Limb (tissue), 2 donors: ENCODE results near the gene DSTN.
A peak's percentile ranks its signal among the peaks of the same experiment; 100 is the strongest.

Experiments used
- DNase-seq, 2 donors: peaks; one replicate each; pipeline ENCODE4 v3.0.0-alpha.2; 2016; ENCODE audit errors: extremely low spot score in 2 of 2

The DSTN gene

DNA sequence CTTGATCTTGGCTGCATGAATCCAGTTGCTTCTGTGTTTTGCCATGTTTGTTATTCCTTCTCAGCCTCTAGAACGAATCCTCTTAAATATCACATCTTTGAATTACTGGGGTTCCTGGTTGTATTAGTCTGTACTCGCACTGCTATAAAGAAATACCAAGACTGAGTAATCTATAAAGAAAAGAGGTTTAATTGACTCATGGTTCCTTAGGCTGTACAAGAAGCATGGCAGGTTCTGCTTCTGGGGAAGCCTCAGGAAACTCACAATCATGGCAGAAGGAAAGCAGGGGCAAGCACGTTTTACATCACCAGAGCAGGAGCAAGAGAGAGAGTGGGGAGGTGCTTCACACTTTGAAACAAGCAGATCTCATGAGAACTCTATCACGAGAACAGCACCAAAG, 20.7 kb upstream of the DSTN start:
- no peak for DNase-seq

DNA sequence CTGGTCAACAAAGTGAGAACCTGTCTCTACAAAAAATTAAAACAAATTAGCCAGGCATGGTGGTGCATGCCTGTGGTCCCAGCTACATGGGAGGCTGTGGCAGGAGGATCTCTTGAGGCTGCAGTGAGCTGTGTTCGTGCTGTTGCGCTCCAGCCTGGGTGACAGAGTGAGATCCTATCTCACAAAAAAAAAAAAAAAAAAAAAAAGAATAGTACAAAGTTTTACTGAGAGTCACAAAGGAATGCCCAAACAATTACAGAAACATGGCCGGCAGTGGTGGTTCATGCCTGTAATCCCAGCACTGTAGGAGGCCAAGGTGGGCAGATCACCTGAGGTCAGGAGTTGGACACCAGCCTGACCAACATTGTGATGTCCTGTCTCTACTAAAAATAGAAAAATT, 14.8 kb upstream of the DSTN start:
- DNase-seq: no peak

DNA sequence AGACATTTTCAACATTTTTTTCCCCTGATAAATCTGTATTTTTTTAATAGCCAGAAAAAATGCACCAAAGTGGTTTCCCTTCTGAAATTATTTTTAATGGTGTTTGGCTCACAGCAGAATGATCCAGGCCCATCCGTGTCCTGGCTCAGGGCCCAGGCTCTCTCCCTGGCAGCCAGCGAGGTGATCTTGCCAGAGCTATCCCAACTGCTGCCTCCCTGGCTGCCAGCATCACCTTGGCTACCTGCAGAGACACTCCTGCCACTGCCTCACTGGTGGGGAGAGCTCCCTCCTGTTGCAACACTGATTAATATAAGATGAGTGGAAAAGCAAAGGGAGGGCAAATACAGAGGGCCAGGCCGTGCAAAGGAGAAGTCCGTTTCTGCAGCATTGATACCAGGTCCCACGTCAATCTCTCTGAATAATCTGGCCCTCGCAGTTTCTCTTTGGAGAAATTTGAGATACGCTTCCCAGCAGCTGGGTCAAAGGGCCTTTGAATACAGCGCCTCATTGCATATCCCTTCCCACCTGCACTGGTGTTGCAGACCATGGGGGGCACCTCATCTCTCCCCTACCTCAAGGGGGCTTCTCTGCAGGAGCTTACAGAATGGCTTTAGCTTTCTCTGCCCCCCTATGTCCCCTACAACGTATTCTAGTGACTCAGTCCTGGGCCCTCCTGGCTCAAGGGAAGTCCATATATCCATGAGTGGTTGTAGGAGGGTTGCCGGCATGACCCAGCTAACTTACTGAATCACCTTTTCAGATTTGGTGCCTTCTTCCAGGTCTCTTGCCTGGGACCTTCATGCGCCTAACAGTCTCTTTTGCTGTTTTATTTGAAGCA, 12.8 kb upstream of the DSTN start:
- peak; percentile 27 to 77 for DNase-seq

DNA sequence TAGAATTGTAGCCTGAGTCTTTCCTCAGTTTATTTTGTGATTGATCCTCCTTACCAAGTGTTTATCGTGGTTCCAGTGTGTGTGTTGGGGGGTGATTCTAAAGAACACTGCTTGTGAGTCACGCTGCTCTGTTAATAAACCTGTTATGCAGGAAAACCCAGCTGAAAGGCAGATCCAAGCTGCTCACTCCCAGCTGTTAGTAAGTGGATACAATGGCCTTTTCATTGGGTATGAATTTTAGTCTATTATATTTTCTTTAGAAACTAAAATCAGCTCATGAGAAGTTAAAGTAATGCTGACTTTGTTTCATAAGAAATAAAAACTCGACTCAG, 12.2 kb upstream of the DSTN start:
- DNase-seq: peak in 1 of 2 donors; percentile 28

DNA sequence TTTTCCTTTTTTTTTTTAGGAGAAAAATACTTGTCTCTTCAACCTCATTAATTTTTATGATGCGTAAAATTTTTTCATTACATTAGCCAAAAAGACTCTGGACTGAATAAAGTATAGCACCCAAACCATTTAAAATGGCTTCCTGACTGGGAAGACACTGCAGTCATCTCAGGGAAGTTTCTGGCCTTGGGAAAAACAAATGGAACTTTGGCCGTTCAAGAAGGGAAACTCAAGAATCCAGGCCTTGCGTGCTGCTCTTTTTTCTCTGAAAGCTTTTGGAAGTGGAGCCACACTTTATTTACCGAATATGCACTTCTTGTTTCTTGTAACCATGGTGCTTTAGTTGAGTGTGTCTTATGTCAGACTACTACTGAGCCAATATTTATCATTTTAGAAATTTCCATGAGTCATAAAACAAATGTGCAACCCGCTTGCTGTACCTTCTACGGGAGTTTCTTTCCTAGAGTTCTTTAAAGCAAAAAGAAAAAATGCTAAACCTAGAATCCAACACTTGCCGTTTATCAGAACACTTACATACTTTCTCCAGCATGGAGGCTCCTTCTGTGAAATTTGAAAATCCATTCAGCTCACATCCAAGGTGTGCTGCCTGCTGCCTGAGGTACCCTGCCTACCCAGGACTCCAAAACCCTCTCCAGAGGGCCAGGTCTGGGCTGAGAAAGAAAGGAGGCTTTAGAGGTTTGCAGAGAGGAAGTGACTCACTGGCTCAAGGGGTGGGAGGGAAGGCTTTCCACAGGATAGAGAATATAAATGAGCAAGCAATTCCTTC, 11.5 kb upstream of the DSTN start:
- peak; percentile 53 to 77 for DNase-seq

DNA sequence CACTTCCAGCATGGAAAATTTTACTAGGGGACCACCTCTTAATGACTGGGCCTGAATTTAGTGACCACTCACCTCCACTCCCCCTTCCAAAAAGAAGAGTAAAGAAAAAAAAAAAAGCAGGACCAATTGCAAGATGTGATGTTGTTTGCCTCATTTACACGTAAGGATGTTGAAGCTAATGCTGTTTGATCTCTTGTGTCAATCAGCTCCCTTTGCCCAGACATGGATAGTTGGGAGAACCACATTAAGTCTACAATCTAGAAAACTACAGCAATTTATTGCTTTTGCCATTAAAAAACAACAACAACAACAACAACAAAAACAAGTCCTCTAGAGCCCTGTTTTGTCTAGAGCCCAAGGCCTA, 11.0 kb upstream of the DSTN start:
- no peak for DNase-seq

DNA sequence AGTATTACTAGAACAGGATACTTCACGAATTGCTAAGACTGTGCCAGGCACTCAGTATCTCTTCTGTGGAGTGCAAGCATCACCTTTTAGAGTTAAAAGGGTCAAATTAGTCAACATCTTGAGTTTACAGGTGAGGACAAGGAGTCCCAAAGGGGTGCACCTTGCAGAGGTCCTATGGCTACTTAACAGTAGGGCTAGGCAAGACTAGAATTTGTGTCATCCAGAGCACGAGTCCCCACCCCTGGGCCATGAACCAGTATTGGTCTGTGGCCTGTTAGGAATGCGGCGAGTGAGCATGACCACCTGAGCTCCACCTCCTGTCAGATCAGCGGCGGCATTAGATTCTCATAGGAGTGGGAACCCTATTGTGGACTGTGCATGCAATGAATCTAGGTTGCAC, 10.5 kb upstream of the DSTN start:
- no peak for DNase-seq

DNA sequence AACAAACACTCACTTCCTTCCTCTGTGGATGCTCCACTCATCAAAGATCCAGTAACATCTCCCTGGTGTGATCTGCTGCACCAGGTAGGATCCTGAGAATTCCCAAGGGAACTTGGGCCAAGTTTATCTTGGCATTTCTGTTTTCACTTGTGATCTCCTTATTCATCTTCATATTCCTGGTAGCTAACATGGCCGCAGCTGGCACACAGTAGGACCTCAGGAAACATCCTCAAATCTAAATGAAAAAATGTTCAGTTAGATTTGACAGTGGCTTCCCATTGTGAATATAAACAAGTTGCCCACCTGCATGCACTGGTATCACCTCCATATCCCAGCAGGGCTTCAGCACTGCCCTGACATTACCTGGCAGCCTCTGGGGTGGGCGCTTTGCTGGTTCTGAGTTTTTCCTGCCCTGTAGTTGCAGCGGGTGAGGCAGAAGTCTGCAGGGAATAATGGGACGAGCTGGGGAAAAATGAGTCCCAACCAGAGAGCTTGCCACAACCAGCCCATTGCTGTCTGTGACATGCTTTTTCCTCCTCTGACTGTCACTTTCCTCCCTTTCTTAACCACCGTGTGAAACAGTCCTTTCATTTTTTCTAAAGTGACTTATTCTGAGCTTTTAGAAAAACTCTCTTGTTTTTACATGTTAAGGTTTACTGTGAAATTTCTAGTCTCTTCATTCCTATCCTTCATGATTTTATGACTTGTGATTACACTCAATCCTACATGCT, 9.4 kb upstream of the DSTN start:
- no peak for DNase-seq

DNA sequence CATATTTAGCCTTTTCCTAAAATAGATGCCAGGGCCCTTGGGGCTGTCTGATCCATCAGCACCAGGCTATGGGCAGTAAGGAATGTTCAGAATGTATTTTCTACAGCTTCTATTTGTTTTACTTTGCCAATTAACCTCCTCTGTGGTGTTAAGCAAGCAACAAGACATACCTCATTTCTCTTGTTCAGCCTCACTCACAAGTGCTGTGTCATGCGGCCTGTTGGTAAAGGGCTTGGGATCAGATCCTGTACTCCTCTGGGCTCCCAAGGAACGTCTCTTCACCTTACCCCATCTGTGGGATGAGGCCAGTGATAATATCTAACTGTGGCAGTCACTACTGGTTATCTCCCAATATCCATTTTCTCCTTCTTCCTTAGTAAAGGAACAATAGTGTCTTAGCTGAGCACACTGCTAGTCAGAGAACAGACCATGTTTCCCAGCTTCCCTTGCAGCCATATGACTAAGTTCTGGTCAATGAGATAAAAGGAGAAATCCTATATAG, 7.0 kb upstream of the DSTN start:
- no peak for DNase-seq

DNA sequence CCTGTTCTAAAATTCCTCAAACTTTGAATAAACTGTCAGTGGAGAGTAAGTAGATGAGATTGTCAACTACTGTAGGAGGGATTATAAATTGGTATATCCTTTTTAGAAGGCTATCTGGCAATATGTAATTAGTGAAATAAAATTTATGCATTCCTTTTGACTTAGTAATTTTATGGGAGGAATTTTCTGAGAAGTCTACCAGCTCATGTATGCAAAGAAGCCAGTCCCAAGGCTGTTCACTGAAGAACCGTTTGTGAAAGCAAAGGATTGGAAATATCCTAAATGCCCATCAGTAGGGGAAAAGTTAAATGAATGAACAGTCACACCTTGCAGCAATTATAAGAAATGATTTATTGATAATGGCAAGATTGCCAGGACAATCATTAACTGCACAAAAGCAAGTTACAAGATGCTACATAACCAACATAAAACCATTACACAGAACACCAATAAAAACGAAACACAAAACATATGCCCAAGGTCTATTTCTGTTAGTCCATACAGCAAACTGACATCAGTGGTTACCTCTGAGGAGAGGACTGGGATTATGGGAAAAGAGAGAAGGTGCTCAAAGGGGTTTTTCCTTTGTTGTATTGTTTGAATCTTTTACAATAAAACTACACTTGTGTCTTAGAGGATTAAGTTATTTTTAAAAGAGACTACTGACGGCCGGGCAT, 4.6 kb upstream of the DSTN start:
- DNase-seq: no peak

DNA sequence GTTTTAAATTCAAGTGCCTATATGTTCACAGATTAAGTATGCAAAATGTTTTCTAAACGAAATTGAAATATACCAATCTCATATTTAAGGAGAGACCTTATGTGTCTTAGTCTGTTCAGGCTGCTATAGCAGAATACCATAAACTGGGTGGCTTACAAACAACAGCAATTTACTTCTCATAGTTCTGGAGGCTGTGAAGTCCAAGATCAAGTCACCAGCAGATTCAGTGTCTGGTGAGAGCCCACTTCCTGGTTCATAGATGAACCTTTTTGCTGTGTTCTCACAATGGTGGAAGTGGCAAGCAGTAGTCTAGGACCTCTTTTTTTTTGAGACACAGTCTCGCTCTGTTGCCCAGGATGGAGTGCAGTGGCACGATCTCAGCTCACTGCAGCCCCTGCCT, 3.5 kb upstream of the DSTN start:
- DNase-seq: no peak

DNA sequence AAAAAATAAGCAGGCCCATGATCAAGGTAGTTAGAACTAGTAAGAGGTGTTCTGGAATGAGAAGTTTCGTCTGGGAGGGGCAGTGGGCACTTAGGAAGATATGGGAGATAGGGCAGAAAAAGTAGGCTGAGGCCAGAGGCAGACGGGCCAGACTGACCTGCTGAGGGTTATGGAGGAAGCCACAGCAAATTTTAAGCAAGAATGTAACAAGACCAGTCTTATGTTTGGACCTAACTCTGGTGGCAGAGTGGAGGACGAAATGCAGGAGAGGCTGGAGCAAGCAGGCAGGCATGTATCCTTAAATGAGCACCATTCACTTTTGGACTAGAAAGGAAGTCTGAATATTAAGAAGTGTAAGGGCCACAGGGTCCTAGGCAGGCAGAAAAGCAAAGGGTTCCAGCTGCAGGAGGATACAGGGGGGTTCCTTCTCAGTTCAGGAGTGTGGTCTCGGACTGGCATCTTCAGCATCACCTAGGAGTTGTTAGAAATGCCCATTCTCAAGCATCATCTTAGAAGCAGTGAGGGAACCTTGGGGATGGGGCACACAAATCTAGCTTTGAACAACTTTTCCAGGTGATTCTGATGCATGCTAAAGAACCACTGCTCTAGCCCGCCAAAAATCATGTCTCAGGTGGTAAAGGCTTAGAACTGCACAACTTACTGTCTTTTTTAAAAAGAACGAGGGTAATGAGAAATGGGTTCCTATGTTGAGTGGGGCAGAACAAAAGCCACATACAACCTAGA, 1.7 kb upstream of the DSTN start:
- no peak for DNase-seq

DNA sequence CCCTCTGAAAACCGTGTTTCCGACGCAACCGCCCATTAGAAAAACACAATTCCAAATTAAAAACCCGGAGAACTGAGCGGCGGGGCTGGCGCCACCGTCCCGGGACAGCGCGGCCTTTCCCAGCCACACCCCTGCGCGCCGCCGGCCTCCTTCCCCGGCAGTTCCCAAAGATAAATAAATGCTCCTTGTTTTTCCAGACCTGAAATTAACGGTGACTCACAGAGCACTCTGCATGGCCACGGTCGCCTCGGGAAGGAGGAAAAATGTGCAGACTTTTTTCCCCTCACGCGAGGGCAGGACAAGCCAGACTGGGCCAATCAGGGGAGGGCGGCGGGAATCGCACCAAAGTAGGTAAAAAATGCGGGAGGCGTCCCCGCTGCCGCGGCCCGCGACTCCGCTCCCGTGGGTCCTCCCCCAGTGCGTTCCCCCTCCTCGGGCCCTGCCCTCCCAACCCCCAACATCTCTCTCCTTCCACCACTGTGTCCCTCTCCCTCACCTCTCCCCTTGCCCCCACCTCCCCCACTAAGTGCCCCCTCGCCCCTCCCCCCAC, 828 bp upstream of the DSTN start:
- peak; percentile 78 to 83 for DNase-seq

DNA sequence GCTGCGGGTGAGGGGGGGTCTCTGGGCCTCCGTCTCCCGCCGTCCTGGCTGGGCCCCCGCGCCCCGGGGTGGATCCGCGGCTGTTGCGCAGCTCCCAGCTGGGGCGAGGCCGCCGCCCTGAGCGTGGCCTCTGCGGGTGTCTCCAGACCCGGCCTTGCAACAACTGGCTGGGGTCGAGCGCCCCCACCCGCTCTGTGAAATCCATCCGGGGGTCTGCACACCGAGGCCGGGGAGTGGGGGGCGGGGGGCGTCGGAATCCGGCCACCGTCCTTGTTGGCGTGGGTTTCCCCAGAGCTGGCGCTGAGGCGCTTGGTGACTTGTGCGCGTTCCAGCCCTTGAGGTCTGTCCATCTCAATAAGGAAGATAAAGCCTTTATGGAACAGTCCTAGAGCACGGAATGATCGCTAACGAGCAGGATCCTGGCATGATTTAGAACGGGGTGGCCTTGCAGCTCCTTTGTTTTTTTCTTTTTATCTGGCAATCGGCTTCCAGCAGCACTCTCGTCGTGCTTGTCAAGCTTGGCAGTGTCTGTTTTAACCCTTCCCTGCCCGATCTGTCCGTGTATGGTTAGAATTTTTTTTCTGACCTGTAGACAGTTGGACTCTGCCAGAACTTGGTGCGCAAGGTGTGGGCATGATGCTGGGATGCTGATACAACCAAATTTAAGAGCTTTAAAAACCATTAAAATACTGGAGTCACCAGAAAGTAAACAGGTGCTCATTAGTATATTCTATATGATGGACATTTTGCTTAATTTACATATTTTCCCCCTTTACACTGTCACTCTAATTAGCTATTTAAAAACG, 675 bp downstream of the DSTN start:
- peak; percentile 55 to 84 for DNase-seq

DNA sequence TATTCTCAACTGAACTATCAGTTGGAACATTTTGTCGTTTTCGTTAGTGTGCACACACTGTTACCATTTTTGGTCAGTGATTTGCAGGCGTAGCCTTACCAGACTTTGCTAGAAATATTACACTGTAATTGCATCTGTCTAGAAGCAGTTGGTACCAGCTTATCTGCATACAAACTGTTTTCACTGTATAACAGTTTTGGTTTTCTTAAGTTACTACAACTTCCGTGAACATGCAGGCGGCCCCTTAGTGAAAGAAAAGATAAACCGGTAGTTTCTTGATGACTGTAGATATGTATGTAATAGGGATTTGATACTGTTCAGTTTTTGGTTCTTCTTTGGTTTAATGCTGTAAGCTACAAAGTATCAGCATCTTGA, 1.3 kb downstream of the DSTN start:
- no peak for DNase-seq

DNA sequence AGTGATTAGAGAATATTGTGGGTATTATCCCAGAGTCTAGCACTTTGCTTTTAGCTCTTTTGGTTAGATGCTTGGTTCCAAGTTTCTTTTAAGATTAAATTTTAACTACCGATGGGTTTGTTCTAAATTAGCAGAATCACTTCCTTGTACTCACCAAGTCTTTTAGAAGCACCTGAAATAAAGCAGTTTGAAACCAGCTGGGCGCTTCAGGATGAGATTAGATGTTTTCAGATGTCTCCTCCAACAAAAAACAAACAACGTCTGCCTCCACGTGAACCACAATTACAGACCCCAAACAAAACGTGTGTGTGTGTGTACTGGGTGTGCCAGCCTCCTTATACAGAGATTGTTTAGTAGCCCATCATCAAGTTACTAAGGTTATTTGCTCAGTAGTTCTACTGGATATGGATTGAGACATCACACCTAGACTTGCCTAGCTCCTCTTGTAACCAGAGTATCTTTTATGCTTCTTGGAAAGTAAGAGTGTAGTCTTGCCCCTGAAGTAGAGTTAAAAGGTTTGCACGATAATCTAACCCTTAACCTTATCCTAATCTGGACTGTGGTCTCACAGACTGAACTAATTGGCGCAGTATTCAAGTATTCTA, 2.3 kb downstream of the DSTN start:
- no peak for DNase-seq

DNA sequence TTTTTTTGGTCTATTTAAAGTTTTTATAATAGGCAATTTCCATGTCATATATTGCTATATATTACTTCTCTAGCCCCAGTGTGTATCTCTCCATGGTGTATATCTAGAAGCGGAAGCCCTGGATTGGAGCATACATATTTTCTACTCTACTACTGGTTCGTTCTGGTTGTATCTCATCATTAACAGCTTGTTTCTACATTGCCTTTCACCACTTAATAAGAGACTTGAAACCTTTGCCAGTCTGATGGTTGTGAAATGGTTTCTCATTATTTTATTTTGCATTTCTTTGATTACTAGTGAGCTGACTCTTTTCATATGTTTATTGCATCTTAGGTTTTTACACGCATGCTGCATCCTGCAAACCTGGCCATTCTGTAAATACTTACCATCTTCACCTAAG, 3.6 kb downstream of the DSTN start:
- no peak for DNase-seq

DNA sequence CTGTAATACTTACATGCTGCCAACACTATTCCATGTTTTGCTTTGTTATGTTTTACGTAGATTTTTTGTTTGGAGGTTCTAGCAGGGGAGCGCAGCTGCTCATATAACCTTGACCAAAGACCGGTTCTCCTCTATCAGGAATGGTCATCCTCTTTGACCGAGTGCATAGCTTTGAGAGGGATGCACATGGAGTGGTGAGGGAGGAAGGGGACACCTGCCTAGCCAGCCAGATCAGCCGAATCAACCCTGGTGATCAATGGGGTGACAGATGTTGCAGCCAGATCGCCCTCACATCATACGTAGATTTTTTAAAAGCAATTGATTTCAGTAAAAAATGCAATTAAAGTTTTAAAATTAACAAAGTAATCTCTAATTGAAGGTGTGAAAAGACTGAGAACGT, 6.3 kb downstream of the DSTN start:
- DNase-seq: no peak

DNA sequence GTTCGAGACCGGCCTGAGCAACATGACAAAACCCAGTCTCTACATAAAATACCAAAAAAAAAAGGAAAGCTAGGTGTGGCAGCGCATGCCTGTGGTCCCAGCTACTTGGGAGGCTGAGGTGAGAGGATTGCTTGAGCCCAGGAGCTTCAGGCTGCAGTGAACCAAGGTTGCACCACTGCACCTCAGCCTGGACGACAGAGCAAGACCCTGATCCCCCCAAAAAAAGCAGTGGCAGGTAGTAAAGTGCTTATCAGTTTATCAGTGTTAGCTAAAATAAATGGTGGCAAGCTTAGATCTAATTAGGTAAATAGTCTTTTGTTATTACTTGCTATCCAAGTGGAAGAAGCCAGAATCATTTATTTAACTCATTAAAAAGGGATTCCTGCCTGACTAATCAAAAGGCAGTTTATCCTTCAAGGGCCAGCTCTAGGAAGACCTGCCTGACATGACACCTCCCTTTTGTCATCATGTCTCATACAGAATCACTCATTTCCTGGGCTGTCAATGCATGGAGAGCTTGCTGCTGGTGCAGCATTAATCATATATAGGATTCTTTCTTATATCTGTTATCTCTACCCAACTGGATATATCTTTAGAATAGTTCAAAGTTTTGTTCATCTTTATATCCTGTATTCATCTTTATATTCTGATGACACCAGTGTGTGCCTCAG, 9.6 kb downstream of the DSTN start:
- DNase-seq: no peak
